ENCODE measurements around the gene PPP2R5C. TPM values are rescaled to one million over a fixed set of nuclear protein-coding genes. Genes with fewer than 3 reads are reported as not detected.

Gene PPP2R5C
- total RNA-seq, 1 experiment from 2014 or later: 80.3 TPM

DNA sequence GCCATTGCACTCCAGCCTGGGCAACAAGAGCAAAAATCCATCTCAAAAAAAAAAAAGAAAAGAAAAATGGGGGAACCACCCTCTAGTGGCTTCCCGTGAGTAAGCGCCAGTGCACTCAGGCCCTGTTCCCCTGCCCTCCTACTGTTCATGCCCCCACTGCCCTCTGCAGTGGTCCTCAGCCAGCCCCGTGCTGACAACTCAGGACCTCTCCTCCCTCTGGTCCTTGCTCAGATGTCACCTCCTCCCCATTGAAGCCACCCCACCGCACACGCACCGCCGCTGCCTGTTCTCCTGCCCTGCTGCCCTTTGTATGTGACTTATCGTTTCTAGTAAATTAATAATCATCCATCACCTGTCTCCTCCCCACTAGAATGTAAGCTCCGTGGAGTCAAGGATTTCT, 144.1 kb downstream of the PPP2R5C start:
- ATAC-seq: no peak
- Histone ChIP-seq H3K36me3 (ENCODE audit: control insufficient read depth, insufficient read depth, low read length) (peaks cover 6% of the 10 kb centered on the region), H3K9me3 (ENCODE audit: control insufficient read depth, insufficient read depth, low read depth, low read length) (no peaks in the 10 kb centered on the region), H3K27me3 (ENCODE audit: control insufficient read depth, insufficient read depth, low read length) (no peaks in the 10 kb centered on the region), H3K4me1 (ENCODE audit: control insufficient read depth, insufficient read depth, low read length) (no peaks in the 10 kb centered on the region), H3K4me3 (ENCODE audit: low read depth in 2 of 2, low read length in 2 of 2) (no peak overlapping the region), H3K27ac (ENCODE audit: low read length) (no peak overlapping the region)
- BruUV-seq (replicated peaks): no TSS peak
- TF ChIP-seq TCF7L2 (IDR thresholded peaks at IDR 0.05; ENCODE audit: low read depth, low read length) (no peak), SIN3A (IDR thresholded peaks at IDR 0.05; ENCODE audit: borderline replicate concordance, insufficient read depth, low read depth, low read length) (no peak), POLR2AphosphoS5 (IDR thresholded peaks at IDR 0.05; ENCODE audit: low read depth, low read length) (no peak)
- TF ChIP-seq, protein P1, sequence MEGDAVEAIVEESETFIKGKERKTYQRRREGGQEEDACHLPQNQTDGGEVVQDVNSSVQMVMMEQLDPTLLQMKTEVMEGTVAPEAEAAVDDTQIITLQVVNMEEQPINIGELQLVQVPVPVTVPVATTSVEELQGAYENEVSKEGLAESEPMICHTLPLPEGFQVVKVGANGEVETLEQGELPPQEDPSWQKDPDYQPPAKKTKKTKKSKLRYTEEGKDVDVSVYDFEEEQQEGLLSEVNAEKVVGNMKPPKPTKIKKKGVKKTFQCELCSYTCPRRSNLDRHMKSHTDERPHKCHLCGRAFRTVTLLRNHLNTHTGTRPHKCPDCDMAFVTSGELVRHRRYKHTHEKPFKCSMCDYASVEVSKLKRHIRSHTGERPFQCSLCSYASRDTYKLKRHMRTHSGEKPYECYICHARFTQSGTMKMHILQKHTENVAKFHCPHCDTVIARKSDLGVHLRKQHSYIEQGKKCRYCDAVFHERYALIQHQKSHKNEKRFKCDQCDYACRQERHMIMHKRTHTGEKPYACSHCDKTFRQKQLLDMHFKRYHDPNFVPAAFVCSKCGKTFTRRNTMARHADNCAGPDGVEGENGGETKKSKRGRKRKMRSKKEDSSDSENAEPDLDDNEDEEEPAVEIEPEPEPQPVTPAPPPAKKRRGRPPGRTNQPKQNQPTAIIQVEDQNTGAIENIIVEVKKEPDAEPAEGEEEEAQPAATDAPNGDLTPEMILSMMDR (IDR thresholded peaks at IDR 0.05): no peak
- TF ChIP-seq, protein P2, sequence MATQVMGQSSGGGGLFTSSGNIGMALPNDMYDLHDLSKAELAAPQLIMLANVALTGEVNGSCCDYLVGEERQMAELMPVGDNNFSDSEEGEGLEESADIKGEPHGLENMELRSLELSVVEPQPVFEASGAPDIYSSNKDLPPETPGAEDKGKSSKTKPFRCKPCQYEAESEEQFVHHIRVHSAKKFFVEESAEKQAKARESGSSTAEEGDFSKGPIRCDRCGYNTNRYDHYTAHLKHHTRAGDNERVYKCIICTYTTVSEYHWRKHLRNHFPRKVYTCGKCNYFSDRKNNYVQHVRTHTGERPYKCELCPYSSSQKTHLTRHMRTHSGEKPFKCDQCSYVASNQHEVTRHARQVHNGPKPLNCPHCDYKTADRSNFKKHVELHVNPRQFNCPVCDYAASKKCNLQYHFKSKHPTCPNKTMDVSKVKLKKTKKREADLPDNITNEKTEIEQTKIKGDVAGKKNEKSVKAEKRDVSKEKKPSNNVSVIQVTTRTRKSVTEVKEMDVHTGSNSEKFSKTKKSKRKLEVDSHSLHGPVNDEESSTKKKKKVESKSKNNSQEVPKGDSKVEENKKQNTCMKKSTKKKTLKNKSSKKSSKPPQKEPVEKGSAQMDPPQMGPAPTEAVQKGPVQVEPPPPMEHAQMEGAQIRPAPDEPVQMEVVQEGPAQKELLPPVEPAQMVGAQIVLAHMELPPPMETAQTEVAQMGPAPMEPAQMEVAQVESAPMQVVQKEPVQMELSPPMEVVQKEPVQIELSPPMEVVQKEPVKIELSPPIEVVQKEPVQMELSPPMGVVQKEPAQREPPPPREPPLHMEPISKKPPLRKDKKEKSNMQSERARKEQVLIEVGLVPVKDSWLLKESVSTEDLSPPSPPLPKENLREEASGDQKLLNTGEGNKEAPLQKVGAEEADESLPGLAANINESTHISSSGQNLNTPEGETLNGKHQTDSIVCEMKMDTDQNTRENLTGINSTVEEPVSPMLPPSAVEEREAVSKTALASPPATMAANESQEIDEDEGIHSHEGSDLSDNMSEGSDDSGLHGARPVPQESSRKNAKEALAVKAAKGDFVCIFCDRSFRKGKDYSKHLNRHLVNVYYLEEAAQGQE (IDR thresholded peaks at IDR 0.05; ENCODE audit: insufficient read depth in 1 of 2, low read depth in 2 of 2, low read length in 1 of 2): no peak
- POLR2A ChIA-PET: no interaction called here
- intact Hi-C loops (cut with micrococcal nuclease; ENCODE audit: unreplicated experiment) (no loop called here), in situ Hi-C loops (cut with HindIII; ENCODE audit: low pct_unique_long_range_greater_than_20kb, low sequenced_read_pairs) (no loop called here)
- no peak for DNase-seq (ENCODE audit: low read depth, low spot score)
- CTCF ChIA-PET: no interaction called here

DNA sequence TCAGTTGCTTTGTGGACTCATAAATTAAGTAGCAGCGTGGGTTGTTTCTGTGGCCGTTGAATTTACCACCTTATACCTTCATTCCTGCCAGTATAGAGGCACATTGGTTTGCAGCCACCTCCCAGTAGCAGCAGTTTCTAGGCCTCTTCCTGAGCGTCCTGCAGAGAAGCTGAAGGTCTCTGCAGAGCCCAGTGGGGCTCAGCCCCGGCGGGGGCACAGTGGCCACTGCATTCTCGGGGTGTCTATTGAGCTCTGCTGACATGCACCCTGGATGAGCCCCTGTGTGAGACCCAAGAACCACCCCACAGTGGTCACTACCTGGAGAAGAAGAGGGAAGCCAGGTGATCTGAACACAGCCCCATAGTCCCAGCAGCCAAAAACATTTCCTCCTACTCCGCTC, 145.1 kb downstream of the PPP2R5C start:
- no peak overlapping the region for H3K27ac ChIP-seq (ENCODE audit: low read length)
- H3K36me3 ChIP-seq (ENCODE audit: control insufficient read depth, insufficient read depth, low read length): peaks cover 5% of the 10 kb centered on the region
- H3K9me3 ChIP-seq (ENCODE audit: control insufficient read depth, insufficient read depth, low read depth, low read length): no peaks in the 10 kb centered on the region
- TF ChIP-seq TCF7L2 (IDR thresholded peaks at IDR 0.05; ENCODE audit: low read depth, low read length) (no peak), SIN3A (IDR thresholded peaks at IDR 0.05; ENCODE audit: borderline replicate concordance, insufficient read depth, low read depth, low read length) (no peak), POLR2AphosphoS5 (IDR thresholded peaks at IDR 0.05; ENCODE audit: low read depth, low read length) (no peak)
- TF ChIP-seq, protein P2 (IDR thresholded peaks at IDR 0.05; ENCODE audit: insufficient read depth in 1 of 2, low read depth in 2 of 2, low read length in 1 of 2): no peak
- TF ChIP-seq, protein P1 (IDR thresholded peaks at IDR 0.05): no peak
- intact Hi-C loops (cut with micrococcal nuclease; ENCODE audit: unreplicated experiment): no loop called here
- POLR2A ChIA-PET: no interaction called here
- in situ Hi-C loops (cut with HindIII; ENCODE audit: low pct_unique_long_range_greater_than_20kb, low sequenced_read_pairs): no loop called here
- no TSS peak for BruUV-seq (replicated peaks)
- no peak overlapping the region for H3K4me3 ChIP-seq (ENCODE audit: low read depth in 2 of 2, low read length in 2 of 2)
- no peak for DNase-seq (ENCODE audit: low read depth, low spot score)
- no peaks in the 10 kb centered on the region for H3K4me1 ChIP-seq (ENCODE audit: control insufficient read depth, insufficient read depth, low read length)
- no peak for ATAC-seq
- CTCF ChIA-PET: no interaction called here
- H3K27me3 ChIP-seq (ENCODE audit: control insufficient read depth, insufficient read depth, low read length): no peaks in the 10 kb centered on the region
